Measurements from ENCODE around the gene IP6K3. TPM values are rescaled to one million over a fixed set of nuclear protein-coding genes. Genes with fewer than 3 reads are reported as not detected.

Gene IP6K3
- total and polyA plus RNA-seq, 3 donors from 2014 or later: 0.15 to 0.16 TPM; not detected in 1

- H3K4me1 ChIP-seq: peaks cover 16% of the 10 kb centered on the region
- 63 to 84% methylated on average over 2 of the region's 2 CpGs for WGBS, 2 donors
- DNase-seq: no peak
- no peaks in the 10 kb centered on the region for H3K27me3 ChIP-seq
- H3K4me3 ChIP-seq: no peak overlapping the region
- no peaks in the 10 kb centered on the region for H3K36me3 ChIP-seq (ENCODE audit: low read depth, missing control alignments)
- no peaks in the 10 kb centered on the region for H3K9me3 ChIP-seq
- no peak for TF ChIP-seq POLR2A (IDR thresholded peaks at IDR 0.05)
- TF ChIP-seq, protein P1, sequence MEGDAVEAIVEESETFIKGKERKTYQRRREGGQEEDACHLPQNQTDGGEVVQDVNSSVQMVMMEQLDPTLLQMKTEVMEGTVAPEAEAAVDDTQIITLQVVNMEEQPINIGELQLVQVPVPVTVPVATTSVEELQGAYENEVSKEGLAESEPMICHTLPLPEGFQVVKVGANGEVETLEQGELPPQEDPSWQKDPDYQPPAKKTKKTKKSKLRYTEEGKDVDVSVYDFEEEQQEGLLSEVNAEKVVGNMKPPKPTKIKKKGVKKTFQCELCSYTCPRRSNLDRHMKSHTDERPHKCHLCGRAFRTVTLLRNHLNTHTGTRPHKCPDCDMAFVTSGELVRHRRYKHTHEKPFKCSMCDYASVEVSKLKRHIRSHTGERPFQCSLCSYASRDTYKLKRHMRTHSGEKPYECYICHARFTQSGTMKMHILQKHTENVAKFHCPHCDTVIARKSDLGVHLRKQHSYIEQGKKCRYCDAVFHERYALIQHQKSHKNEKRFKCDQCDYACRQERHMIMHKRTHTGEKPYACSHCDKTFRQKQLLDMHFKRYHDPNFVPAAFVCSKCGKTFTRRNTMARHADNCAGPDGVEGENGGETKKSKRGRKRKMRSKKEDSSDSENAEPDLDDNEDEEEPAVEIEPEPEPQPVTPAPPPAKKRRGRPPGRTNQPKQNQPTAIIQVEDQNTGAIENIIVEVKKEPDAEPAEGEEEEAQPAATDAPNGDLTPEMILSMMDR (IDR thresholded peaks at IDR 0.05): no peak
- H3K27ac ChIP-seq: no peak overlapping the region
- intact Hi-C loops (cut with DNase I; ENCODE audit: low total_unique reads): no loop called here
Measured at GRCh38 chr6:33764036-33764435, 17.3 kb upstream of the IP6K3 start.

- H3K27ac ChIP-seq: no peak overlapping the region
- 60 to 82% methylated on average over 3 to 6 of the region's 6 CpGs for WGBS, 2 donors
- TF ChIP-seq, protein P1 (IDR thresholded peaks at IDR 0.05): no peak
- no peak for TF ChIP-seq POLR2A (IDR thresholded peaks at IDR 0.05)
- no peaks in the 10 kb centered on the region for H3K9me3 ChIP-seq
- intact Hi-C loops (cut with DNase I; ENCODE audit: low total_unique reads): no loop called here
- H3K4me3 ChIP-seq: no peak overlapping the region
- DNase-seq: no peak
- peaks cover 16% of the 10 kb centered on the region for H3K4me1 ChIP-seq
- no peaks in the 10 kb centered on the region for H3K36me3 ChIP-seq (ENCODE audit: low read depth, missing control alignments)
- no peaks in the 10 kb centered on the region for H3K27me3 ChIP-seq
Measured at GRCh38 chr6:33763483-33763882, 16.8 kb upstream of the IP6K3 start.

GRCh38 chr6:33762713-33763112 lies 16.0 kb upstream of the IP6K3 start:
- Histone ChIP-seq H3K4me3 (no peak overlapping the region), H3K36me3 (ENCODE audit: low read depth, missing control alignments) (no peaks in the 10 kb centered on the region), H3K4me1 (peaks cover 16% of the 10 kb centered on the region), H3K27ac (peak overlapping the region in 1 of 2 donors; percentile 24), H3K27me3 (no peaks in the 10 kb centered on the region), H3K9me3 (no peaks in the 10 kb centered on the region)
- no peak for DNase-seq
- intact Hi-C loops (cut with DNase I; ENCODE audit: low total_unique reads): no loop called here
- 73 to 83% methylated on average over 4 of the region's 4 CpGs for WGBS, 2 donors
- TF ChIP-seq, protein P1 (IDR thresholded peaks at IDR 0.05): no peak
- TF ChIP-seq POLR2A (IDR thresholded peaks at IDR 0.05): no peak

- WGBS, 2 donors: 47 to 50% methylated on average over 2 to 7 of the region's 7 CpGs
- intact Hi-C loops (cut with DNase I; ENCODE audit: low total_unique reads): no loop called here
- Histone ChIP-seq H3K27me3 (no peaks in the 10 kb centered on the region), H3K36me3 (ENCODE audit: low read depth, missing control alignments) (no peaks in the 10 kb centered on the region), H3K4me1 (peaks cover 16% of the 10 kb centered on the region), H3K27ac (peak overlapping the region in 1 of 2 donors; percentile 24), H3K9me3 (no peaks in the 10 kb centered on the region), H3K4me3 (no peak overlapping the region)
- TF ChIP-seq, protein P1 (IDR thresholded peaks at IDR 0.05): peak; percentile 7 to 37 (median 37)
- TF ChIP-seq POLR2A (IDR thresholded peaks at IDR 0.05): no peak
- peak; percentile 74 for DNase-seq
Measured at GRCh38 chr6:33761922-33762629, 15.4 kb upstream of the IP6K3 start.

DNA sequence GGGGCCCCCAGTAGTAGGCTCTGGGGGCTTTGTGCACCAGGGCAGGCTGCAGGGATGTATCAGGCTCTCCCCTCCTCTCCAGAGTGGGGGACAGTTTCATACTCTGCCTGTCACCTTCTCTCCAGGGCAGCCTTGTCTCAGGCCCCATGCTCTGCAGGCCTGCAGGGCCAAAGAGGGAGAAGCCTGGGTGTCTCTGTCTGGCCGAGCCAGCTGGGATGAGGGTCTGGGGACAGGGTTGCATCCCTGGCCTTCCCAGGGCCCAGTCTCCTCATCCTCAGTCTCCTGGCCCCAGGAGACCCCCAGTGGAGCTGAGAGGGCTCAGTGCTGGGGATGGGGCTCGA lies 14.8 kb upstream of the IP6K3 start:
- TF ChIP-seq, protein P1 (IDR thresholded peaks at IDR 0.05): no peak
- no peak for TF ChIP-seq POLR2A (IDR thresholded peaks at IDR 0.05)
- H3K9me3 ChIP-seq: no peaks in the 10 kb centered on the region
- H3K4me3 ChIP-seq: no peak overlapping the region
- no peaks in the 10 kb centered on the region for H3K36me3 ChIP-seq (ENCODE audit: low read depth, missing control alignments)
- no peak overlapping the region for H3K27ac ChIP-seq
- intact Hi-C loops (cut with DNase I; ENCODE audit: low total_unique reads): no loop called here
- DNase-seq: no peak
- H3K4me1 ChIP-seq: peaks cover 16% of the 10 kb centered on the region
- H3K27me3 ChIP-seq: no peaks in the 10 kb centered on the region
- 89% methylated on average over 2 of the region's 2 CpGs; no CpG with 5 or more reads in 1 of the 2 donors for WGBS, 2 donors

All from testis (tissue), 3 donors.